NOMO-1 treated with DMSO at 0.1 percent for 48 hours (cell line): Measurements from ENCODE around the gene NFIA.

Source experiments
- DNase-seq: peaks from one replicate; lab custom pipeline; 2025; ENCODE audit not compliant: unreplicated experiment; lab: John Stamatoyannopoulos, UW

NFIA gene

GRCh38 chr1:61386770-61387169 is 304.4 kb downstream of the NFIA start:
- no peak for DNase-seq

GRCh38 chr1:61387829-61388228 is 305.5 kb downstream of the NFIA start:
- peak; percentile 7 for DNase-seq

GRCh38 chr1:61388566-61388965 is 306.2 kb downstream of the NFIA start:
- no peak for DNase-seq

GRCh38 chr1:61389194-61389925 is 307.0 kb downstream of the NFIA start:
- DNase-seq = no peak

- no peak for DNase-seq
Observed at GRCh38 chr1:61389926-61390845, 307.8 kb downstream of the NFIA start.

- DNase-seq = no peak
Observed at GRCh38 chr1:61391730-61392129, 309.4 kb downstream of the NFIA start.

- DNase-seq = no peak
Observed at GRCh38 chr1:61392409-61393242, 310.3 kb downstream of the NFIA start.

GRCh38 chr1:61393575-61393974 is 311.2 kb downstream of the NFIA start:
- no peak for DNase-seq

- no peak for DNase-seq
Observed at GRCh38 chr1:61395146-61395800, 312.9 kb downstream of the NFIA start.

- DNase-seq = no peak
Observed at GRCh38 chr1:61397495-61397894, 315.1 kb downstream of the NFIA start.

GRCh38 chr1:61397935-61398334 is 315.6 kb downstream of the NFIA start:
- DNase-seq = no peak

- no peak for DNase-seq
Observed at GRCh38 chr1:61399199-61399598, 316.8 kb downstream of the NFIA start.

- DNase-seq = no peak
Observed at GRCh38 chr1:61400131-61400770, 317.9 kb downstream of the NFIA start.

- no peak for DNase-seq
Observed at GRCh38 chr1:61400997-61401396, 318.6 kb downstream of the NFIA start.

- peak; percentile 73 for DNase-seq
Observed at GRCh38 chr1:61403679-61404596, 321.6 kb downstream of the NFIA start.

GRCh38 chr1:61404597-61405376 is 322.4 kb downstream of the NFIA start:
- DNase-seq = no peak

GRCh38 chr1:61406467-61406866 is 324.1 kb downstream of the NFIA start:
- DNase-seq = no peak

- no peak for DNase-seq
Observed at GRCh38 chr1:61412601-61413000, 330.2 kb downstream of the NFIA start.
